ENCODE results near the gene UIMC1. TPM values are rescaled to one million over a fixed set of nuclear protein-coding genes. Genes with fewer than 3 reads are reported as not detected.

UIMC1 gene
- total RNA-seq, 1 experiment from 2014 or later: 20.7 TPM

DNA sequence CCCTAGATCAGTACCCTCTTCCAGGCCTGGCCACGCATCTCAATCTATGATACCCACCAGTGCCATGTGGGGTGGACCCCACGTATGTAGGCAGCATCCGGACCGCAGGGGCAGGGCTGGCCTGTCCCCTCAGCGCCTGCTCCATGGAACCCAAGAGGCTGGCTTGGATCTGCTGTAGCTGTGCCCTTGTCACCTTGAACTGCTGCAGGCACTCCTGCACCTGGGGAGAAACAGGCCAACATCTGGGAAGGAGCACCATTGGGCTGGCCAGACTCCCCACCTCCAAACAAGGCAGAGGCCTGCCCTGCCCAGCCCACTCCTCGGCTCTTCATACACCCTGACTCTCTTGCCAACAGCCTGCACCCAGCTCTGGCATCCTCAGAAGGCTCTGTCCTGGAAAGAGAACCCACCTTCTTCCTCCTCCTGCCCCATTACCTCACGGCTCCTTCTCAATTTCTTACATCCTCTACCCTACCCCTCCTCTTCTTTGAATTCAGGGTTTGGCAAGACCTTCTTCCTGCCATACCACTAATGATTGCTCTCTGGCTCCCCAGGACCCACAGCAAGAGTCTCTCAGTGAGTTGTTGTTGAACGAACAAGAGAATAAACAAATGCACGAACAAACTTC is 115.1 kb downstream of the UIMC1 start:
- Histone ChIP-seq H3K9ac (ENCODE audit: low read length) (no peak overlapping the region), H3F3A (ENCODE audit: low read length, unreplicated experiment) (no peaks in the 10 kb centered on the region), H4K20me1 (ENCODE audit: low read length) (no peaks in the 10 kb centered on the region), H3K36me3 (ENCODE audit: low read depth, low read length) (no peaks in the 10 kb centered on the region), H2AFZ (ENCODE audit: low read length) (no peak overlapping the region), H3K4me2 (ENCODE audit: low read length) (no peak overlapping the region), H3K79me2 (ENCODE audit: low read length) (no peaks in the 10 kb centered on the region), H3K9me3 (ENCODE audit: low read length) (no peaks in the 10 kb centered on the region), H3K27ac (ENCODE audit: low read length) (no peak overlapping the region), H3K27me3 (ENCODE audit: low read length) (no peaks in the 10 kb centered on the region; the same call in 1 of the 2 replicates), H3K9me2 (replicated peaks; ENCODE audit: low read length) (no peaks in the 10 kb centered on the region), H3K4me3 (ENCODE audit: low read length) (no peak overlapping the region), H3K4me1 (ENCODE audit: insufficient read depth, low read length) (no peaks in the 10 kb centered on the region)
- no TSS peak for BruUV-seq (replicated peaks)
- DNase-seq: no peak
- CTCF ChIA-PET: no interaction called here
- intact Hi-C loops (cut with micrococcal nuclease): no loop called here
- POLR2A ChIA-PET (ENCODE audit: unreplicated experiment): no interaction called here
- TF ChIP-seq, protein P1, sequence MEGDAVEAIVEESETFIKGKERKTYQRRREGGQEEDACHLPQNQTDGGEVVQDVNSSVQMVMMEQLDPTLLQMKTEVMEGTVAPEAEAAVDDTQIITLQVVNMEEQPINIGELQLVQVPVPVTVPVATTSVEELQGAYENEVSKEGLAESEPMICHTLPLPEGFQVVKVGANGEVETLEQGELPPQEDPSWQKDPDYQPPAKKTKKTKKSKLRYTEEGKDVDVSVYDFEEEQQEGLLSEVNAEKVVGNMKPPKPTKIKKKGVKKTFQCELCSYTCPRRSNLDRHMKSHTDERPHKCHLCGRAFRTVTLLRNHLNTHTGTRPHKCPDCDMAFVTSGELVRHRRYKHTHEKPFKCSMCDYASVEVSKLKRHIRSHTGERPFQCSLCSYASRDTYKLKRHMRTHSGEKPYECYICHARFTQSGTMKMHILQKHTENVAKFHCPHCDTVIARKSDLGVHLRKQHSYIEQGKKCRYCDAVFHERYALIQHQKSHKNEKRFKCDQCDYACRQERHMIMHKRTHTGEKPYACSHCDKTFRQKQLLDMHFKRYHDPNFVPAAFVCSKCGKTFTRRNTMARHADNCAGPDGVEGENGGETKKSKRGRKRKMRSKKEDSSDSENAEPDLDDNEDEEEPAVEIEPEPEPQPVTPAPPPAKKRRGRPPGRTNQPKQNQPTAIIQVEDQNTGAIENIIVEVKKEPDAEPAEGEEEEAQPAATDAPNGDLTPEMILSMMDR (conservative IDR thresholded peaks at IDR 0.05; ENCODE audit: low read depth, low read length): no peak
- TF ChIP-seq EZH2 (IDR thresholded peaks at IDR 0.05; ENCODE audit: low read length, unreplicated experiment) (no peak), EZH2phosphoT487 (IDR thresholded peaks at IDR 0.05; ENCODE audit: borderline replicate concordance, low read length) (no peak)
- ATAC-seq: no peak

DNA sequence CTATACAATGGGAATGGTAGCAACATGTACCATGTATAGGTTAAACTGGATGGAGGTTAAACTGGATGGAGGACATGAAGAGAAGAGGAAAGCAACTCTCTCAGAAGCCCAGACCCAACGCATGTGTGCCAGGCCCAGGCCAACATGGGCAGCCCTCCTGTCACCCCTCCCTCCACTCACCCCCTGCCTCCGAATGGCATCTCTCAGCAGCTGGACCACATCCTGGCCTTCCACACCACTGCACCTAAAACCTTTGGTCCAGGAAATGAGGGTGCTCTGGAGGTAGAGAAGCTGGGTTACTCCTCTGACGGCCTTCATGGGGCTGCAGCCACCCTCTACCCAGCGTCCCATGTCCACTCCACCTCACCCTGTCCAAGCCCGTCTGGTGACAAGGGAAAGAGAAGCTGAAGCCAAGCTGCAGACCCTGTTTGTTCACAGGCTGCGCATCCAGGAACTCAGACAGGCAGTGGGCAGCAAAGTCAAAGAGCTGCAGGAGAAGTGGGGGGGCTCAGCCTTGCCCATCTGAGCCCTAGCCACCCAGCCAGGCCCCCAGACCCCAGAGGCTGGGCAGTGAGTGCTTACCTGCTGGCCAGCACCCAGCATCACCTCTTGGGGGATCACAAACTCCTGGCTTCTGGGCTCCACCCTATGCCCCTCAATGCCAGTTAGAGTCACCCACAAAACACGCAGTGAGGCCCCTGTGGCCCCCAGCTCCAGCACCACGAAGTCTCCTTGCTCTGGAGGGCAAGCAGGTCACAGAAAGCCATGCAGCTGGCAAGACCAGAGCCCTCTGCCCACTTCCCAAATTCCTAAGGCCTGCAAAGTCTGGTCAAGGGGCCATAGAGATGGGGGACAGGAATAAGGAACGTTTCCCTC is 115.9 kb downstream of the UIMC1 start:
- no peak for DNase-seq
- no peaks in the 10 kb centered on the region for H4K20me1 ChIP-seq (ENCODE audit: low read length)
- no peak overlapping the region for H3K9ac ChIP-seq (ENCODE audit: low read length)
- ChIA-PET POLR2A (ENCODE audit: unreplicated experiment) (no interaction called here), CTCF (no interaction called here)
- H3K9me2 ChIP-seq (replicated peaks; ENCODE audit: low read length): no peaks in the 10 kb centered on the region
- no peak overlapping the region for H3K4me3 ChIP-seq (ENCODE audit: low read length)
- intact Hi-C loops (cut with micrococcal nuclease): no loop called here
- H3K79me2 ChIP-seq (ENCODE audit: low read length): no peaks in the 10 kb centered on the region
- ATAC-seq: no peak
- H3K27me3 ChIP-seq (ENCODE audit: low read length): no peaks in the 10 kb centered on the region; the same call in 1 of the 2 replicates
- H3K4me2 ChIP-seq (ENCODE audit: low read length): no peak overlapping the region
- H3F3A ChIP-seq (ENCODE audit: low read length, unreplicated experiment): no peaks in the 10 kb centered on the region
- H2AFZ ChIP-seq (ENCODE audit: low read length): no peak overlapping the region
- TF ChIP-seq EZH2 (IDR thresholded peaks at IDR 0.05; ENCODE audit: low read length, unreplicated experiment) (no peak), EZH2phosphoT487 (IDR thresholded peaks at IDR 0.05; ENCODE audit: borderline replicate concordance, low read length) (no peak)
- TF ChIP-seq, protein P1 (conservative IDR thresholded peaks at IDR 0.05; ENCODE audit: low read depth, low read length): no peak
- BruUV-seq (replicated peaks): no TSS peak
- H3K27ac ChIP-seq (ENCODE audit: low read length): no peak overlapping the region
- H3K36me3 ChIP-seq (ENCODE audit: low read depth, low read length): no peaks in the 10 kb centered on the region
- H3K4me1 ChIP-seq (ENCODE audit: insufficient read depth, low read length): no peaks in the 10 kb centered on the region
- H3K9me3 ChIP-seq (ENCODE audit: low read length): no peaks in the 10 kb centered on the region

Data from PC-3 (cell line).